IMR-90 (cell line): ENCODE results near the gene LAMC2. TPM values are rescaled to one million over a fixed set of nuclear protein-coding genes. Genes with fewer than 3 reads are reported as not detected.
A peak's percentile ranks its signal among the peaks of the same experiment; 100 is the strongest.
"Not testable (repeated sequence)": the region's sequence is repeated elsewhere in the genome, so short reads cannot be mapped to it uniquely, and the experiment has no call there.

Experiments used
- ATAC-seq: fragments of 200-7000 bp; cut with Tn5 transposase; 2 replicates; pipeline ENCODE4 v1.9.1; 2020; ENCODE audit warnings: low read depth, mild to moderate bottlenecking, moderate library complexity
- BruUV-seq: library from RNA; stranded (reverse); fragments of 400-500 nt; replicated peaks from 2 replicates; lab custom pipeline; 2021; lab: Mats Ljungman, UMichigan
- CTCF ChIA-PET: fragments of 300-600 bp; formaldehyde crosslinking; extraction: SDS; loops from one replicate; lab custom pipeline; 2021; ENCODE audit warnings: antibody characterized with exemption; lab: Yijun Ruan, JAX
- POLR2A ChIA-PET: fragments of 300-600 bp; sonication (Branson Sonifier 250); formaldehyde crosslinking; loops from one replicate; lab custom pipeline; 2022; ENCODE audit warnings: antibody characterized with exemption; ENCODE audit not compliant: unreplicated experiment; lab: Charles Lee
- DNase-seq: peaks from one replicate; pipeline ENCODE4 v3.0.0; 2013
- H2AFZ ChIP-seq: replicated peaks from 2 replicates; pipeline ENCODE3; 2013; ENCODE audit warnings: low read length, mild to moderate bottlenecking; ENCODE audit not compliant: poor library complexity
- H2AK5ac ChIP-seq: 2 replicates; pipeline ENCODE4 v1.6.1; 2013; ENCODE audit warnings: low read depth, low read length, inconsistent platforms
- H2AK9ac ChIP-seq: replicated peaks from 2 replicates; pipeline ENCODE3; 2013; ENCODE audit warnings: mild to moderate bottlenecking, low read depth, low read length, moderate library complexity; ENCODE audit not compliant: poor library complexity
- H2BK120ac ChIP-seq: 2 replicates; pipeline ENCODE4 v1.6.1; 2013; ENCODE audit warnings: low read depth, low read length, inconsistent platforms
- H2BK15ac ChIP-seq: 3 replicates; pipeline ENCODE4 v1.6.1; 2013; ENCODE audit warnings: low read depth, low read length, inconsistent platforms
- H2BK20ac ChIP-seq: 2 replicates; pipeline ENCODE4 v1.6.1; 2013; ENCODE audit warnings: low read depth, mild to moderate bottlenecking, inconsistent platforms, low read length, moderate library complexity
- H2BK5ac ChIP-seq: 2 replicates; pipeline ENCODE4 v1.6.1; 2013; ENCODE audit warnings: mild to moderate bottlenecking, low read depth, low read length, inconsistent platforms; ENCODE audit not compliant: poor library complexity, severe bottlenecking
- H3K14ac ChIP-seq: replicated peaks from 2 replicates; pipeline ENCODE4 v1.6.1; 2013; ENCODE audit warnings: low read depth, low read length, inconsistent platforms
- H3K18ac ChIP-seq: 2 replicates; pipeline ENCODE4 v1.6.1; 2013; ENCODE audit warnings: low read depth, low read length, control low read depth
- H3K23ac ChIP-seq: 2 replicates; pipeline ENCODE4 v1.6.1; 2013; ENCODE audit warnings: low read depth, low read length, inconsistent platforms
- H3K27ac ChIP-seq: 2 replicates; pipeline ENCODE4 v1.5.1; 2013; ENCODE audit warnings: mild to moderate bottlenecking, control low read depth, low read length; ENCODE audit not compliant: insufficient read depth
- H3K27me3 ChIP-seq: 2 replicates; pipeline ENCODE4 v1.6.1; 2013; ENCODE audit warnings: low read length; ENCODE audit not compliant: control insufficient read depth, insufficient read depth
- H3K36me3 ChIP-seq: 2 replicates; pipeline ENCODE4 v1.6.1; 2013; ENCODE audit warnings: low read length, mixed read lengths; ENCODE audit not compliant: control insufficient read depth, insufficient read depth
- H3K4ac ChIP-seq: 2 replicates; pipeline ENCODE4 v1.6.1; 2013; ENCODE audit warnings: low read depth, low read length, inconsistent platforms
- H3K4me1 ChIP-seq: 2 replicates; pipeline ENCODE4 v1.6.1; 2013; ENCODE audit warnings: low read length, mixed read lengths; ENCODE audit not compliant: control insufficient read depth, insufficient read depth
- H3K4me2 ChIP-seq: 2 replicates; pipeline ENCODE4 v1.6.1; 2013; ENCODE audit warnings: low read depth, mild to moderate bottlenecking, control low read depth, low read length, moderate library complexity
- H3K4me3 ChIP-seq: 2 replicates; pipeline ENCODE4 v1.5.1; 2013; ENCODE audit warnings: low read depth, mild to moderate bottlenecking, control low read depth, low read length, moderate library complexity; ENCODE audit not compliant: insufficient read depth
- H3K56ac ChIP-seq: 2 replicates; pipeline ENCODE4 v1.6.1; 2013; ENCODE audit warnings: low read length, inconsistent platforms; ENCODE audit not compliant: insufficient read depth; ENCODE audit errors: extremely low read depth
- H3K79me1 ChIP-seq, 2 experiments: 2 replicates each; pipeline ENCODE4 v1.6.1; 2013; ENCODE audit warnings: low read length in 2 of 2, inconsistent platforms in 1 of 2, low read depth in 1 of 2
- H3K9ac ChIP-seq: 2 replicates; pipeline ENCODE4 v1.6.1; 2013; ENCODE audit warnings: low read depth, low read length, control low read depth
- H3K9me1 ChIP-seq: 2 replicates; pipeline ENCODE4 v1.6.1; 2013; ENCODE audit warnings: low read length, inconsistent platforms; ENCODE audit not compliant: insufficient read depth
- H3K9me3 ChIP-seq: 2 replicates; pipeline ENCODE4 v1.6.1; 2013; ENCODE audit warnings: low read length; ENCODE audit not compliant: control insufficient read depth, insufficient read depth
- H4K20me1 ChIP-seq: 2 replicates; pipeline ENCODE4 v1.6.1; 2013; ENCODE audit warnings: low read length, inconsistent platforms; ENCODE audit not compliant: insufficient read depth
- H4K5ac ChIP-seq: 2 replicates; pipeline ENCODE4 v1.6.1; 2013; ENCODE audit warnings: mild to moderate bottlenecking, low read depth, low read length, control low read depth
- H4K8ac ChIP-seq, 2 experiments: 2 replicates each; pipeline ENCODE4 v1.6.1; 2013; ENCODE audit warnings: low read depth in 2 of 2, low read length in 2 of 2, control low read depth in 1 of 2, inconsistent platforms in 1 of 2
- H4K91ac ChIP-seq: 2 replicates; pipeline ENCODE4 v1.6.1; 2013; ENCODE audit warnings: low read depth, low read length, inconsistent platforms; ENCODE audit not compliant: insufficient read depth
- WGBS, 2 experiments: methylation state at CpG; one replicate each; pipeline versions ENCODE4 v1.1.5 to v1.1.7; 2013; ENCODE audit warnings: missing lambda C conversion rate in 2 of 2; ENCODE audit not compliant: insufficient read length in 1 of 2; ENCODE audit errors: extremely low coverage in 2 of 2; 5-methylcytosine and 5-hydroxymethylcytosine counted together
- dilution Hi-C: fragments of 300-500 bp; cut with HindIII; formaldehyde crosslinking; loops from one replicate; pipeline ENCODE4 v1.14.3; 2018; ENCODE audit warnings: low sequenced_read_pairs; ENCODE audit not compliant: unreplicated experiment
- in situ Hi-C: fragments of 300-500 bp; cut with MboI; formaldehyde crosslinking; loops from 3 replicates; pipeline ENCODE4 v1.14.3; 2019; ENCODE audit warnings: low sequenced_read_pairs, inconsistent platforms, mixed read lengths
- intact Hi-C: fragments of 100-400 bp; cut with micrococcal nuclease; formaldehyde crosslinking; loops from 2 replicates; pipeline ENCODE4 v1.10.0; 2022
- polyA plus RNA-seq, 3 experiments: library from polyadenylated mRNA; depleted of rRNA; stranded (reverse); fragments of >200 nt; gene quantifications; 2 replicates each; pipeline ENCODE4 v1.2.3, GENCODE V29; 2012; ENCODE audit warnings: low replicate concordance in 1 of 3
- total RNA-seq: library from RNA; depleted of rRNA; stranded (reverse); fragments of >200 nt; gene quantifications from 2 replicates; pipeline ENCODE4 v1.2.3, GENCODE V29; 2012

The LAMC2 gene
- total and polyA plus RNA-seq, 2 of the 4 experiments (the other 2 are of a cell fraction): 2.3 to 2.8 TPM

DNA sequence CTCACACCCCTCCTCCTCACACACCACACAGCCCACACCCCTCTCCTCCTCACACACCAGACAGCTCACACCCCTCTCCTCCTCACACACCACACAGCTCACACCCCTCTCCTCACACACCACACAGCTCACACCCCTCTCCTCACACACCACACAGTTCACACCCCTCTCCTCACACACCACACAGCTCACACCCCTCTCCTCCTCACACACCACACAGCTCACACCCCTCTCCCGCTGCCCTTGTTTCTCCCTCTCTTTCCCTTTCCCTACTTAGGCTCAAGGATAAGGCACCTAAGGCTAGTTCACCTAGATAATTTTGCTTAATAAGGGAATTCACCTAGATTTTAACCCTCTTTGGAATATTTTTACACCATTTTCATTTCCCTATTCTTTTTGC, 36.0 kb upstream of the LAMC2 start:
- H3K4me3 ChIP-seq, H2AFZ ChIP-seq: not testable (repeated sequence)
- WGBS, 2 experiments: no CpG with 5 or more reads among the region's 1 CpG

More for the DNA sequence above, 36.0 kb upstream of the LAMC2 start:
- H3K9me3 ChIP-seq, H2BK15ac ChIP-seq, H2AK5ac ChIP-seq, H3K27ac ChIP-seq, H3K4me1 ChIP-seq, CTCF ChIA-PET, H2AK9ac ChIP-seq, H4K8ac ChIP-seq, H3K79me1 ChIP-seq, dilution Hi-C loops, H4K5ac ChIP-seq, DNase-seq, H4K20me1 ChIP-seq, ATAC-seq, H3K4ac ChIP-seq, H3K14ac ChIP-seq, H3K27me3 ChIP-seq, H2BK20ac ChIP-seq, in situ Hi-C loops, H3K9ac ChIP-seq, H3K4me2 ChIP-seq, intact Hi-C loops, BruUV-seq, POLR2A ChIA-PET, H3K18ac ChIP-seq, H3K23ac ChIP-seq, H4K91ac ChIP-seq, H3K56ac ChIP-seq, H3K36me3 ChIP-seq: not testable (repeated sequence)
- Histone ChIP-seq H2BK120ac (0 out of 2 replicates have a peak overlapping the region, but pooled peaks have one; percentile 39), H3K9me1 (peaks cover 14% of the 10 kb centered on the region; the same call in 1 of the 2 replicates), H2BK5ac (peak overlapping the region; percentile 37)
